ENCODE measurements around the gene ZNF791.

- TF ChIP-seq ZNF274 (IDR thresholded peaks at IDR 0.05; ENCODE audit: low read depth, low read length) (no peak), YY1 (IDR thresholded peaks at IDR 0.05; ENCODE audit: insufficient read depth, insufficient read length) (no peak)
These were observed 13.1 kb upstream of the ZNF791 start for GRCh38 chr19:12597594-12597993.
